CD4-positive, alpha-beta T cell treated with Interleukin-17A for 1 hour (primary cell): ENCODE data around the gene SYT8.
"Not testable (repeated sequence)": the region's sequence is repeated elsewhere in the genome, so short reads cannot be mapped to it uniquely, and the experiment has no call there.

Experiments used
- DNase-seq: peaks from one replicate; pipeline ENCODE4 v3.0.0-alpha.2; 2020

The SYT8 gene

GRCh38 chr11:1862588-1863351, 28.0 kb downstream of the SYT8 start:
- no peak for DNase-seq

- DNase-seq = no peak
Observed at GRCh38 chr11:1863352-1864216, 28.8 kb downstream of the SYT8 start.

DNA sequence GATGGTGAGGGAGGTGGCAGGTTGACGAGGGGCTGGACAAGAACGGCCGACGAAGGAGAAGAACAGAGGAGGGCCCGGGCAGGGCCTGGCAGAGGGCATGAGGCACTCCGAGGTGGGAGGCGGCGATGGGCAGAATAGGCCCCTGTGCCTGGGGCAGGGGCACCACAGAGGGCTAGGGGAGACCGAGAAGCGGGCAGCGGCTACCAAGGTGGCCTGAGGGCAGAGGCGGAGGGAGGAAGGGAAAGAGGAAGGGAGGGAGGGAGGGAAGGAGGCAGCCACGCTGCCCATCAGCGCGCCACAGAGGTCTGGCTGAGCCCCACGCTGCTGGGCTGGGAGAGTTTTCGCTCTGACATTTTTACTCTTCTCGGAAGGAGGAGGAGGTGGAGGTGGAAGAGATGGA, 29.4 kb downstream of the SYT8 start:
- DNase-seq = no peak

DNA sequence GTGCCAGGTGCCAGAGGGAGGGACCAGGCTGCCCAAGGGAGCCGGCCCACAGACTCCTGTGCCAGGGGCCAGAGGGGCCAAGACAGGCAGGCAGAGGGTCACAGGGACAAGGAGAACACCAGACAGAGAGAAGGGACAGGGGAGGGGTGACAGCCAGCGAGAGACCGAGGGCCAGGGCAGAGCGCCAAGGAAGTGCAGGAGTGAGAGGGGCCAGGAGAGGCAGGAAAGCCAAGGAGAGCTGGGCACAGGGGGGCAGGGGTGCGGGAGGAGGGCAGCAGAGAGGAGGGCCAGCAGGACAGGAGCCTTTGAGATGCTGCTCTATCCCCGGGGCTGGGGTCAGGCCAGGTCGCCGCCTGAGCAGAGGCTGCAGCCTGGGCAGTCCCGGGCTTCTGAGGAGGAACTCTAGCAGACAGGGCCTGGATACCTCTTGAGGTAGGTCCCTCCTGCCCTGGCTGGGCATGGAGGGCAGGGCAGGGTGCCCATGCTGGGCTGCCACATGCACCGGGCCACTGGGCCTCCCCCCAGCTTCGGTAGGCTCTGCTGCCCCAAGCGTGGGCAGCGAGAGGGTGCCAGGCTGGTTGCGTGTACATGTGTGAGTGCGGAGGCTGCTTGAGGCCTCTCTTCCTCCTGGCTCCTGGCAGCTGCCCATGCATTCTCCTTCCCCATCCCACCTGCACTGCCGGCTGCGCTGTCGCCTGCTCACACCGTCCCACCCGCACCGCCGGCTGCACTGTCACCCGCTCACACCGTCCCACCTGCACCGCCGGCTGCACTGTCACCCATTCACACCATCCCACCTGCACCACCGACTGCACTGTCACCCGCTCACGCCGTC, 30.3 kb downstream of the SYT8 start:
- DNase-seq = no peak

DNA sequence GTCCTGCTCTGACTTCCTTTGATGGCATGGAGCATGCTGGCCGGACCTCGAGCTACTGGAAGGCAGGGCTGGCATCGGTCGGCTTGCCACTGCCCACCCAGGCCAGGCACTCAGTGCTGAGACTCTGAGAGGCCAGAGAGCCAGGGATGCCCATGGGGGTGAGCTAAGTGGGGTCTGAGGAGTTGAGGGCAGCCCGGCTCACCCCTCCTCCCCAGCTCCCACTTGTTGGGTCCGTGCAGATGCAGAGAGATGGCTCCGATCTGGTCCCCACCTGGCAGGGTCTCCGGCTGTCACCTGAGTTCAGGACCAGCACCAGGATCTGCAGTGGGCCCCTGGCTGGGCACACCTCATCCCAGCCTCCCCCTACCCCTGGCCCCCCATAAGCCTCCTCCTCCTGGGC, 31.4 kb downstream of the SYT8 start:
- no peak for DNase-seq

DNA sequence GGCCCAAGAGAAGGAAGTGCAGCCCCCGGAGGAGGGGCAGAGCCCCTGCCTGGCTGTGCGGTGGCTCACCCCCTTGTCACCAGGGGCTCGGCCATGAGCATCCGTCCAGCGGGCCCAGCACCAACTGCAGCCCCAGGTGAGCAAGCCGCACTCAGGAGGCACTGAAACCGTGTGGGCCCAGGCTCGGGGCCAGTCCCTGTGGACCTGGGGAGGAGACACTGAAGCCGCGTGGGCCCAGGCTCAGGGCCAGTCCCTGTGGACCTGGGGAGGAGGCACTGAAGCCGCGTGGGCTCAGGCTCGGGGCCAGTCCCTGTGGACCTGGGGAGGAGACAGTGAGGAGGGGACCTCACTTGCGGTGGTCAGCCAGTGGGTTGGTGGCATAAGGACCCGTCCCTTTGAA, 32.0 kb downstream of the SYT8 start:
- no peak for DNase-seq

- no peak for DNase-seq
Observed at GRCh38 chr11:1867381-1867780, 32.6 kb downstream of the SYT8 start.

GRCh38 chr11:1868056-1868635, 33.4 kb downstream of the SYT8 start:
- no peak for DNase-seq

- DNase-seq = no peak
Observed at GRCh38 chr11:1868636-1869291, 34.0 kb downstream of the SYT8 start.

DNA sequence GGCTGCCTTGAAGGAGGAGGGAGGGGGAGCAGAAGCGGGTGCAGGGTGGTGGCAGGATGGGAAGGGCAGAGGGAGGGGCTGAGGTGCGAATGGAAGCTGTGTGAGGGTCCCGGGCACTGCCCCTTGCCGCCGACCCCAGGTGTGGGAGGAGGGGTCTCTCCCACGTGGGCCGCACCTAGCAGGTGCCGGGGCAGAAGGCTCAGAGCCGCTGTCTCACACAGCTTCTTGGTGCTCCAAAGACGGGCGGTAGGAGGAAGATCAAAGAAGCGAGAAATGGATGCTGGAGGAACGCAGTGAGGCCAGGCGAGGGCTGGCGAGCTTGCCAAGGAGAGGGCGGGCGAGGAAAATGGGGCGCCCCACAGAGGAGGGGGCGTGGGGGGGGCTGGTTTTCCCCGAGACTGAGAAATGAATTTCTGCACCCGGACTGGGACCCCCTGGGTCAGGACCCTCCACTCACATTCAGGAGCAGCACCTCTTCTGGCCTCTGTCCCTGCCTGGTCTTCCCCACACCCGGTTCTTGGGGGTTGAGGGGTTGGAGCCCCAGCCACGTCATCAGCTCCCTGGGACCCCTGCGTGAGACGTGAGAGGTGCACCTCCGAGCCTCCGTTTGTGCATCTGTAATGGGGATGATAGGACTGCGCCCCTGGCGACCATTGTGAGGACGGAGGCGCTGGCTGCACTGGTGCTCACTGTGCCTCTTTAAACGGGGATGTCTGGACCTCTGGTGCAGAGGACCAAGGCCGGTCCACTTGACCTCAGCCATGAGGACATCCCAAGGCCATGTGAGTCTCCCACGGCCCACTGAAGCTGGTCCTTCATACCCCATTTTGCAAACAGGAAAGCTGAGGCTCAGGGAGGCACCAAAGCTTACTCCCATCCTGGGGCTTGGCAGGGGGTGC, 34.9 kb downstream of the SYT8 start:
- DNase-seq = no peak

DNA sequence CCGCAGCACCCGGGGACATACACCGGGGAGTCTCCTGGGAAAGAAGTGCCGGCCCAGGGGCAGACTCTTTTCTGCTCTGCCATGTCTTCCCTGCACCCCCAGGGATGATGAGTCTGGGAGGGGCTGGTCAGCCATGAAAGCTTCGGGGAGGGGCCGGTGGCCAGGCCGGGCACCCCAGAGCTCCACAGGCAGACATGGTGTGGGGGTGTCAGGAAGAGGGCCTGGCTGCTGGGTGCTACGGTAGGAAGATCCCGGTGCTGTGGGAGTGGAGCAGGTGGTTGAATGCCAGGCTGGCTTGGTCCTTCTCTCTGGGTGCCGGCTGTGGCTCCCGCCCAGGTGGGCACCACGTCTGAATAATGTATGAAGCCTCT, 35.5 kb downstream of the SYT8 start:
- no peak for DNase-seq

- peak; percentile 60 for DNase-seq
Observed at GRCh38 chr11:1870721-1871466, 36.1 kb downstream of the SYT8 start.

DNA sequence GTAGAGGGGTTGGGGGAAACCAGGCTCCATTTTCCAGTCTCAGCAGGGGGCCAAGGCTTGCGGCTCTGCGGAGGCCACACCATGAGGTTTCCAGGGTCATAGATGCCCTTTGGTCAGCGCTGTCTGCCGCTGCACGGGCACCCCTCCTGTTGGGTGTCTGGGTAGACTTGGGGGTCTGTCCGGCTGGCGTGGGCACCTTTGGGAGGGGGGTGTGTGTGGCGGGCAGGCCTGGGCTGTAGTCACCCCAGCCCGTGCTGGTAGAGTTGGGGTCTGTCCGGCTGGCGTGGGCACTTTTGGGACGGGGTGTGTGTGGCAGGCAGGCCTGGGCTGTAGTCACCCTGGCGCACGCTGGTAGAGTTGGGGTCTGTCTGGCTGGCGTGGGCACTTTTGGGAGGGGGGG, 36.7 kb downstream of the SYT8 start:
- DNase-seq = no peak

- DNase-seq = no peak
Observed at GRCh38 chr11:1872267-1872985, 37.6 kb downstream of the SYT8 start.

DNA sequence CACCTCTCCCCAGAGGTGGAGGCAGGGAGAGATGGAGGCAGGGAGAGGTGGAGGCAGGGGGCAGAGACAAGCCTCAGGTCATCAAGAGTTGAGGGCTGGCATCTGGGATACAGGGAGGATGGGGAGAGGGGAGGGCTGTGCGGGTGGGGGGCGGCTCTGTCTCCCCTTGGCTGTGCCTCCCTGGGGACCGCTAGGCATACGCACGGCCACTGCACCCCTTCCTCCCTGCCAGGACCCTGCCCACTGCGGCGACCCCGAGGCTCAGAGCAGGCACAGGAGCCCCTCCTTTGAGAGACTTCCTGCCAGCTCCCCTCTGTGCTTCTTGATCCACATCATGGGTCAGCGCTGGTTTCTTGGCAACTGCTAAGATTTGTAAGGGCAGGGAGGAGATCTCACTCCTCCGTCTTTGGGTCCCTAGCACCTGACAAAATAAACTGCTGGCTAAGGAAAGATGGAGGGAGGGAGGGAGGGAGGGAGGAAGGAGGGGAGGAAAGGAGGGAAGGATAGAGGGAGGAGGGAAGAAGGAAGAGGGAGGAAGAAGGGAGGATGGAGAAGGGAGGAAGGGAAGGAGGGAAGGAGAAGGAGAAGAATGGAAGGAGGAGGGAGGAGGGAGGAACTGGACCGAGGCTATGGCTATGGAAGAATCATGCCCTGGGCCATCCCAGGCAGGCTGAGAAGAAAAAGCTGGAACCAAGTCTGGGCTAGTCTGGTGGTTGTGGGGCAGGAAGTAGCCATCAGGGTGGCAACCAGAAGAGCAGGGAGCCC, 38.4 kb downstream of the SYT8 start:
- DNase-seq = no peak

DNA sequence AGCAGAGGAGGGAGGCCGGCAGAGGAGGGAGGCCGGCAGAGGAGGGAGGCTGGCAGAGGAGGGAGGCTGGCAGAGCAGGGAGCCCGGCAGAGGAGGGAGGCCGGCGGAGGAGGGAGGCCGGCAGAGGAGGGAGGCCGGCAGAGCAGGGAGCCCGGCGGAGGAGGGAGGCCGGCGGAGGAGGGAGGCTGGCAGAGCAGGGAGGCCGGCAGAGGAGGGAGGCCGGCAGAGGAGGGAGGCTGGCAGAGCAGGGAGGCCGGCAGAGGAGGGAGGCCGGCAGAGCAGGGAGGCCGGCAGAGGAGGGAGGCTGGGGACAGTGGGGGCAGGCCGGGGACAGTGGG, 39.0 kb downstream of the SYT8 start:
- DNase-seq = not testable (repeated sequence)

DNA sequence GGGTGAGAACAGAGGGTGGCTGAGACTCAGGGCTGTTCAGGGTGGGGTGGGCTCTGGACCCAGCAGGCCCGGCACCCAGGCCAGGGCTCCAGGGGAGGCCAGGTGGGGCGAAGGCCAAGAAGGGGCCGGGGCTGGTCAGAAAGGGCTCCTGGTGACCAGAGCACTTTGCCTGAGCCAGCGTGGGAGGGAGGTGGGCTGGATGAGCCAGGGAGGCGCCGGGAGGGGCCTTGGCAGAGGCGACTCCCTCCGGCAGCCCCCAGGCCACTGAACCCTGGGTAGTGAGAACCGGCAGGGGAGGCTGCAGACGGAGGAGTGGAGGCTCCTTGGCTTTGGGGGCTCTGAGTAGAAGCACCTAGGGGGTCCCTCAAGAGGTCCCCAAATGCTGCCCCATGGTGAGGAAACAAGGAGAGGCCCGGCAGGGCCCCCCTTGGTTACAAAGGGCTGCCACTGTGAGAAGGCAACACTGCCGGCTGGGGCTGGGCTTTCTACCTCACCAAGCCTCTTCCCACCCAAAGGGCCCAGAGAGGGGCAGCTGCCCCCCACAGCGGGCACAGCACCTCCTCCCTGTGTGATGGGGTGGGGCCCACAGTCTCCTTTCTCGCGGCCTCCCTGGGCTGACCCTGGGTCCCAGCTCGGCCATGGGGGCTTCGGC, 39.8 kb downstream of the SYT8 start:
- not testable (repeated sequence) for DNase-seq

- DNase-seq = no peak
Observed at GRCh38 chr11:1875093-1875850, 40.5 kb downstream of the SYT8 start.
